Mucosa of descending colon (tissue), 3 donors: Measurements from ENCODE around the gene STK32B. TPM values are rescaled to one million over a fixed set of nuclear protein-coding genes. Genes with fewer than 3 reads are reported as not detected.

Source experiments
- ATAC-seq: fragments of 200-7000 bp; cut with Tn5 transposase; one replicate; pipeline ENCODE4 v1.9.1; 2020; ENCODE audit warnings: mild to moderate bottlenecking, moderate library complexity
- DNase-seq, 3 donors: peaks; one replicate each; pipeline ENCODE4 v3.0.0-alpha.2; 2020
- H3K36me3 ChIP-seq: fragments of 200-600 bp; one replicate; pipeline ENCODE4 v1.8.0; 2021; ENCODE audit warnings: low read depth, mild to moderate bottlenecking
- H3K4me1 ChIP-seq: fragments of 200-600 bp; one replicate; pipeline ENCODE4 v1.8.0; 2021; ENCODE audit warnings: low read depth, mild to moderate bottlenecking
- H3K4me3 ChIP-seq: fragments of 200-600 bp; one replicate; pipeline ENCODE4 v1.8.0; 2021; ENCODE audit warnings: mild to moderate bottlenecking
- H3K9me3 ChIP-seq: fragments of 200-600 bp; one replicate; pipeline ENCODE4 v1.8.0; 2021; ENCODE audit warnings: mild to moderate bottlenecking
- CTCF ChIP-seq: fragments of 200-600 bp; IDR thresholded peaks from one replicate; pipeline ENCODE4 v1.8.0; 2022; ENCODE audit warnings: antibody characterized with exemption, mild to moderate bottlenecking
- intact Hi-C, 2 donors: fragments of 100-400 bp; cut with DNase I in 1 of 2; cut with micrococcal nuclease in 1 of 2; formaldehyde crosslinking; loops; one replicate each; pipeline versions ENCODE4 v1.11.0 to v1.11.1; 2022; cut with DNase I, micrococcal nuclease
- total RNA-seq, 3 donors: library from RNA; stranded (reverse); fragmentation: NEBNext Ultra II Directional in 2 of 3; extraction: Animal tissue kit (Norgen Biotek cat#: 25700) in 2 of 3; gene quantifications; one replicate each; pipeline versions ENCODE4 v1.2.1 to v1.2.4, GENCODE V29; 2021 to 2023
- donor health status: DM: no; HTN: no; CAD: no; lungs with moderate emphysema.
- donor health status: DM: no; HTN: no; CAD: no.
- donor health status: DM: no; HTN: yes; CAD: no.

STK32B gene
- total RNA-seq, 3 donors from 2014 or later = 0.67 to 2.2 (median 1.1) TPM

DNA sequence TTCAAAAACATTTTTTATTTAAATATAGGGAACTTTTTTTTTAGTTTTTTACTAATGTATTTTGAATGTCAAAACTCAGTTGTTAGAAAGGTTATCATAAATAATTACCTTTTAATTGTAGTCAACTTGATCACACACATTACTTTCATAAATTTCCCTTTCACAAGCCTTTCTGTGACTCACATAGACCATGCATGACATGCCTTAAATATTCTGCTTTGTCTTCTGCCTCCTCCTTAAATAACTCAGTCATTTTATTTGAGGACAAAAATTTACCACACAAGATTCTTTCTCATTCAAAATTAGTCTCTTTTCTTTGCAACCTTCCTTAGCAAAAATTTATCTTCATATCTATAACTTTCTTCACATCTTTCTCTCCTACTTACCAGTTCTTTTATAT, 437.1 kb downstream of the STK32B start:
- H3K4me3 ChIP-seq = no peak overlapping the region
- H3K4me1 ChIP-seq = no peaks in the 10 kb centered on the region
- TF ChIP-seq CTCF = no peak
- no peak for DNase-seq
- H3K36me3 ChIP-seq = no peaks in the 10 kb centered on the region
- intact Hi-C loops = no loop called here
- ATAC-seq = no peak
- peaks cover 42% of the 10 kb centered on the region for H3K9me3 ChIP-seq

DNA sequence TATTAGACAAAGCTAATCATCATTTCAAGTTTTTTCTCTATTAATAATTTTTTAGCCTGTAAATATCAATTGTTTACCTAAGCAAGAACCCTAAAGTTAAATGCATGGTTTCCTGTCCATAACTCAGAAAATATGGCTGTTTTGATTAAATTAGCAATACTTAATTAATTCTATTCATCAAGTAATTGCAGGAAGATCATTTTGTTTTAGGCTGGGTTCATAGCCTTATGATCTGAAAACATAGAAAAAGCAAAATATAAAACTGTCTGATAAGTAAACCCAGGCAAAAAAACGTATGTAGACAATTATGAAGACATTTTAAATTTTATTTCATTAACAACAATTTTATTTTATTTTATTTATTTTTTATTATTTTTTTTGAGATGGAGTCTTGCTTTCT, 438.0 kb downstream of the STK32B start:
- Histone ChIP-seq H3K9me3 (peaks cover 42% of the 10 kb centered on the region), H3K36me3 (no peaks in the 10 kb centered on the region), H3K4me1 (no peaks in the 10 kb centered on the region), H3K4me3 (no peak overlapping the region)
- ATAC-seq (no peak), DNase-seq (no peak)
- intact Hi-C loops = no loop called here
- TF ChIP-seq CTCF = no peak

DNA sequence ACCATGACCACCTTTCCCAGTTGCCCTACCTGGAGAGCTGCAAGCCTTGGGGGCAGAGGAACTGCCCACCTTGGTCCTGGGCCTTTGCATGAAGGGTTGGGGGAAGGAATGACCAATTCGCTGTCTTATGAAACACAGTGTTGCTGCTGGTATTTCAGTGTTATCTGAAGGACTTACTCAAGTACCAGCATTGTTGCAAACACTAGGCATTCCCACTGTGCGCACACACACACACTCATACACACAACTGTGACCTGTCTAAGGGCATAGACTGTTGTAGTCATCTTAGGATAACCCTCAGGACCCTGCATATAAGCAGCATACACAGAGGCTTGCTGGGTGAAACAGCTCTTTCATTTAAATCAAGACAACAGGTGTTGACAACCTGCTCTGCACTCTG, 446.2 kb downstream of the STK32B start:
- ATAC-seq (no peak), DNase-seq (no peak)
- no peak for TF ChIP-seq CTCF
- peaks cover 2% of the 10 kb centered on the region for H3K9me3 ChIP-seq
- intact Hi-C loops = no loop called here
- no peak overlapping the region for H3K4me3 ChIP-seq
- no peaks in the 10 kb centered on the region for H3K36me3 ChIP-seq
- no peaks in the 10 kb centered on the region for H3K4me1 ChIP-seq

- DNase-seq (no peak), ATAC-seq (no peak)
- no peaks in the 10 kb centered on the region for H3K36me3 ChIP-seq
- peaks cover 2% of the 10 kb centered on the region for H3K9me3 ChIP-seq
- TF ChIP-seq CTCF = no peak
- no peaks in the 10 kb centered on the region for H3K4me1 ChIP-seq
- H3K4me3 ChIP-seq = no peak overlapping the region
- intact Hi-C loops = no loop called here
These were observed 448.9 kb downstream of the STK32B start for GRCh38 chr4:5500165-5500564.

- ATAC-seq = no peak
- no peaks in the 10 kb centered on the region for H3K4me1 ChIP-seq
- peaks cover 4% of the 10 kb centered on the region for H3K9me3 ChIP-seq
- H3K36me3 ChIP-seq = no peaks in the 10 kb centered on the region
- no peak overlapping the region for H3K4me3 ChIP-seq
- TF ChIP-seq CTCF = no peak
- DNase-seq = no peak
- intact Hi-C loops = no loop called here
These were observed 452.2 kb downstream of the STK32B start for GRCh38 chr4:5503336-5503936.

GRCh38 chr4:5504486-5504885, 453.2 kb downstream of the STK32B start:
- no peak for TF ChIP-seq CTCF
- intact Hi-C loops = no loop called here
- peaks cover 4% of the 10 kb centered on the region for H3K9me3 ChIP-seq
- H3K36me3 ChIP-seq = no peaks in the 10 kb centered on the region
- DNase-seq = no peak
- no peaks in the 10 kb centered on the region for H3K4me1 ChIP-seq
- ATAC-seq = no peak
- no peak overlapping the region for H3K4me3 ChIP-seq
